COLO829 (cell line): ENCODE results near the gene KRTAP6-2.

Experiments
- DNase-seq: peaks from one replicate; pipeline ENCODE4 v3.0.0; 2012; ENCODE audit warnings: low spot score

Gene KRTAP6-2

GRCh38 chr21:30567617-30568016, 31.1 kb downstream of the KRTAP6-2 start:
- no peak for DNase-seq

GRCh38 chr21:30563630-30564029, 35.1 kb downstream of the KRTAP6-2 start:
- DNase-seq: no peak

- no peak for DNase-seq
These were observed 35.6 kb downstream of the KRTAP6-2 start for GRCh38 chr21:30563072-30563471.

GRCh38 chr21:30561957-30562356, 36.7 kb downstream of the KRTAP6-2 start:
- DNase-seq: no peak

GRCh38 chr21:30561264-30561895, 37.3 kb downstream of the KRTAP6-2 start, which contains the start of gene KRTAP19-7:
Gene KRTAP19-7, minus strand, starts transcription at chr21:30561314. Its CDS starts 25 bp downstream, at chr21:30561289.
- no peak for DNase-seq

- DNase-seq: no peak
These were observed 43.6 kb downstream of the KRTAP6-2 start for GRCh38 chr21:30555095-30555494.

GRCh38 chr21:30552782-30553181, 45.9 kb downstream of the KRTAP6-2 start:
- no peak for DNase-seq
